Measurements from ENCODE around the gene ANKS1B.

DNA sequence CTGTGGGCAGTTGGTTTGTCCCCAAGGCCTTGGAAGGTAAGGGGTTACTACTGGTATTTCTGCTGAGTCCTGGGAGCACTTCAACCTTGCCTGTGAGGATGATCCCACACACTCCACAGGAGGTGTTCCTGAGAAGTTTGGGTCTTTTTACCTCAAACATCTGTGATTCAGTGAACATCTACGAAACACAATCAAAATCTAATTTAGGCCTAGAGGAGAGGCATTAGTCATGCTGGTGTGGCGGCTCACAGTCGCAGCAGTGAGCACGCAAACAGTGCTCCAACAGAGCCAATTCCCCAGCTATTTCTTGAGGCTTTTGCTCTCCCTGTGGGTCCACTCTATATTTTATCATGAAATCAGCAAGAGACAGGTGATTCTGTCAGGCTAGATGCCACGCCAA is 1232.0 kb downstream of the ANKS1B start:
- TF ChIP-seq, protein P1, sequence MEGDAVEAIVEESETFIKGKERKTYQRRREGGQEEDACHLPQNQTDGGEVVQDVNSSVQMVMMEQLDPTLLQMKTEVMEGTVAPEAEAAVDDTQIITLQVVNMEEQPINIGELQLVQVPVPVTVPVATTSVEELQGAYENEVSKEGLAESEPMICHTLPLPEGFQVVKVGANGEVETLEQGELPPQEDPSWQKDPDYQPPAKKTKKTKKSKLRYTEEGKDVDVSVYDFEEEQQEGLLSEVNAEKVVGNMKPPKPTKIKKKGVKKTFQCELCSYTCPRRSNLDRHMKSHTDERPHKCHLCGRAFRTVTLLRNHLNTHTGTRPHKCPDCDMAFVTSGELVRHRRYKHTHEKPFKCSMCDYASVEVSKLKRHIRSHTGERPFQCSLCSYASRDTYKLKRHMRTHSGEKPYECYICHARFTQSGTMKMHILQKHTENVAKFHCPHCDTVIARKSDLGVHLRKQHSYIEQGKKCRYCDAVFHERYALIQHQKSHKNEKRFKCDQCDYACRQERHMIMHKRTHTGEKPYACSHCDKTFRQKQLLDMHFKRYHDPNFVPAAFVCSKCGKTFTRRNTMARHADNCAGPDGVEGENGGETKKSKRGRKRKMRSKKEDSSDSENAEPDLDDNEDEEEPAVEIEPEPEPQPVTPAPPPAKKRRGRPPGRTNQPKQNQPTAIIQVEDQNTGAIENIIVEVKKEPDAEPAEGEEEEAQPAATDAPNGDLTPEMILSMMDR (IDR thresholded peaks at IDR 0.05; ENCODE audit: low read length), result no peak
- no peak for TF ChIP-seq EZH2 (IDR thresholded peaks at IDR 0.05; ENCODE audit: borderline replicate concordance, low read length)

Data from OCI-LY1 (cell line).